ENCODE results near the gene TOP1.
"Not testable (repeated sequence)": the region's sequence is repeated elsewhere in the genome, so short reads cannot be mapped to it uniquely, and the experiment has no call there.

TOP1 gene

DNA sequence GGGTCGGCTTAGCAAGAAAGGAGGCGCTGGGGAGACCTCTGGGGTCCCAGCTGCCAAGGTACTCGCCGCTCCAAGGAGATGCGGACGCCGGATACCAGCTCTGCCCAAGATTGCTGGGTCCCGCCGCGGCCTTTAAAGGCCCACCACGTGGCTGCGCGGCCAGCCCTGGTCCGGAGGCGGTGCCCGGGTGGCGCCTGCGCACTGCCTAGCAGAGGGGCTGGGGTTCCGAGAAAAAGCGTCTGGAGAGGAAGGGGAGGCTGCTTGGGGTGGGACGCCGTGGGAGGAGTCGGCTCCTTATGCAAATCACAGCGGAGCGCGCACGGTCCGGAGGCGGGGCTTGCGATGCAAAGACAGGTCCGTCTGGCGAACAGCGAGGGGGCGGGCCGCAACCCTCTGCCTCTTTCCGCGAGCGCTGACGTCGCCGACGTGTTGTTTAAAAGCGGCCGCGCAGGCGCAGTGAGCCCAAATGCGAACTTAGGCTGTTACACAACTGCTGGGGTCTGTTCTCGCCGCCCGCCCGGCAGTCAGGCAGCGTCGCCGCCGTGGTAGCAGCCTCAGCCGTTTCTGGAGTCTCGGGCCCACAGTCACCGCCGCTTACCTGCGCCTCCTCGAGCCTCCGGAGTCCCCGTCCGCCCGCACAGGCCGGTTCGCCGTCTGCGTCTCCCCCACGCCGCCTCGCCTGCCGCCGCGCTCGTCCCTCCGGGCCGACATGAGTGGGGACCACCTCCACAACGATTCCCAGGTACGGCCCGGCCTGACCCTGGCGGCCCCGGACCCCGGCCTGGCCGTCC, at the start of gene TOP1:
TOP1 (plus strand) TSS at position 464 of the 791 bp plus-strand sequence; CDS start at position 710, 246 bp downstream.
- peak; percentile 100 for DNase-seq

GRCh38 chr20:40979247-40979646, 49.4 kb upstream of the TOP1 start:
- DNase-seq: no peak

DNA sequence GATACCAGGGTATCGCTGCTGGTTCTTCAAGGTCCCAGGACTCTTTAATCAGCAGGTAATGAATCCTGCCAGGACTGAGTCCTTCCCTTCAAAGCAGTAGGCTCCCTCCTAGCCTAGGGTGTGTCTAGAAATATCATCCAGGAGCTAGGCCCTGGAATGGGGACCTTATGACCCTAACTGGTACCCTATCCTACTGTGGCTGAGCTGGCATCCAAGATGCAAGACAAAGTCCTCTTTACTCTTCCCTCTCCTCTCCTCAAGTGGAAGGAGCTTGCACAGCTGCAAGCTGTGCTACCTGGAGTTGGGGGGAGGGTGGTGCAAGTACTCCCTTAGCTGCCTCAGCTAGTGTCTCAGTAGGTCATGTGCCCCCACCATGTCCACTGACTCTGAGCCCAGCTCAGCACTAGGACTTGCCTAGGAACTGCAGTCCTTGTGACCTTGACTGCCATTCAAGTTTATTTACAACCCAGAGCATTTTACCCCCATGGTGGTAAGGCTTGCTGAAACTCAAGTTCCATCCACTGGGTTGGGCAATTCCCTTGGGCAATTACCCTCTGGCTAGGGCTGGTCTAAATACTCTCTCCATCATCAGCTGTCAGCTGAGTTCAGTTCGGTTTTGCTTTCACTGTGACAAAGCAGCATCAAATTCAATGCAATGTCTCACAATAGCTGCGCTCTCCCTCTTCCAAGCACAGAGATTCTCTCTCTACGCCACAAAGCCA, 48.4 kb upstream of the TOP1 start:
- DNase-seq: no peak

DNA sequence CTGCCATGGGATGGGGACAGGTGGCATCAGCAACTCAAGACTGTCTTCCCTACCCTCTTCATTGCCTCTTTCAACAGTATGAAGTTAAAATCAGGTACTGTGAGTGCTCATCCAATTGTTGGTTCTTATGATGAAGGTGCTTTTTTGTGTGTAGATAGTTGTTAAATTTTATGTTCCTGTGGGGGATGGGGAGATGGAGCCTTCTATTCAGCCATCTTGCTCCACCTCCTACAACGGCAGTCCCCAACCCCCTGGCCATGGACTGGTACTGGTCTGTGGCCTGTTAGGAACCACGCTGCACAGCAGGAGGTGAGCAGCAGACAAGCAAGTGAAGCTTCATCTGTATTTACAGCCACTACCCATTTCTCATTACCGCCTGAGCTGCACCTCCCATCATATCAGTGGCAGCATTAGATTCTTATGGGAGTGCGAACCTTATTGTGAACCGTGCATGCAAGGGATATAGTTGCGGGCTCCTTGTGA, 47.8 kb upstream of the TOP1 start:
- no peak for DNase-seq

DNA sequence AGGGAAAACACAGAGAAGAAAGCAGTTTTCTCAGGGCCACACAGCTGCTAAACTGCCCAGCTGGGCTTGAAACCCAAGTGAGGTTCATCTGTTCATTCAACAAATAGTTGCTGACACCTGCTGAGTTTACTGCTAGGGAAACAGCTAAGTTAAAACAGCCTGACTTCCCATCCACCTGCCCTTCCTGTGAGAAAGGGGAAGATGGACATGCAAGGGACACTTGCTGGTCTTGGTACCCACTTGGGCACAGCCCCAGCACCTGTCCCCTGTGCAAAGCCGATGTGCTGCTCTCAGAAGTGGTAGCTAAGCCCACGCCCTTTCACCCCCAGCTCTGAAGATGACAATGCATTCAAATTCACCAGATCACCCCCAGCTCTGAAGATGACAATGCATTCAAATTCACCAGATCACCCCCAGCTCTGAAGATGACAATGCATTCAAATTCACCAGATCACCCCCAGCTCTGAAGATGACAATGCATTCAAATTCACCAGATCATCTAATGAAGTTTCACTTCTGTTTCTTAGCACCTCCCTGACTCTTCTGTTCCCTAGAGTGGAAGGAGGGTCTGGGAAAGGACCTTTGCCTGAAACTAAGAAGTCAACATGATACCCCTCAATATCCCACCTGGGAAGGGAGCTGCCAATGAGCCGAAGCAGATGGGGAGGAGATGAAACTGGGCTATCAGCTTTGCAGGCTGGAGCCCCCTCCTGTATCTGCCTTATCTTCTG, 46.0 kb upstream of the TOP1 start:
- DNase-seq: no peak

DNA sequence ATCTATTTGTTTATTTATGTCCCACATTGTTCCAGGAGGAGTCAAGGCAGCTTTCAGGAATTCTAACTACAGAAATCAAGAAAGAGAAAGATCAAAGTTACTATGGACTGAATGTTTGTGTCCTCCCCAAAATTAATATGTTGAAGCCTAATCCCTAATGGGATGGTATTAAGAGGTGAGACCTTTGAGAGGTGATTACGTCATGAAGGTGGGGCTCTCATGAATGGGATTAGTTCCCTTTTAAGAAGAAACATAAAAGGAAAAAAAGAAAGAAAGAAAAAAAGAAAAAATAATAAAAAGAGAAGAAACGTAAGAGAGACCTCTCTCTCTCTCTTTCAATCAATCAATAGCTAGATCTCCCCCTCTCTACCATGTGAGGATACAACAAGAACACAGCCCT, 44.7 kb upstream of the TOP1 start:
- no peak for DNase-seq

DNA sequence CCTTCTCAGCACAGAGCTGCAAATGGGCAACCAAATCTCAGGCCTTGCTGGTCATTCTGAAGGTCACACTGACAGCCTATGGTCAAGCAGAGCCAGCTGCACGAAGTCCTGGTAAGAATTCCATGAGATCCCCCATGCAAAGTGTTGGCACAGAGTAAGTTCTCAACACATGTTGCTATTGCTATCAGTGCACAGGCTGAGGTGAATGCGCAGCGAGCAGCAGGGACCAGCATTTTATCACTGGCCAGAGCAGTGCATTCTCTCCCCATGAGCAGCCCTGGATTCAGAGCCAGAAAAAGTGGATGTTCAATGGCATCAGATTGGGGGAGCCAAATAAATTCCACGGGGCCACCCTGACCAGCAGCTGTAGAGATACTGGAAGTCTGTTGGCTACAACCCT, 44.1 kb upstream of the TOP1 start:
- DNase-seq: no peak

GRCh38 chr20:40986774-40987173, 41.8 kb upstream of the TOP1 start:
- DNase-seq: no peak

DNA sequence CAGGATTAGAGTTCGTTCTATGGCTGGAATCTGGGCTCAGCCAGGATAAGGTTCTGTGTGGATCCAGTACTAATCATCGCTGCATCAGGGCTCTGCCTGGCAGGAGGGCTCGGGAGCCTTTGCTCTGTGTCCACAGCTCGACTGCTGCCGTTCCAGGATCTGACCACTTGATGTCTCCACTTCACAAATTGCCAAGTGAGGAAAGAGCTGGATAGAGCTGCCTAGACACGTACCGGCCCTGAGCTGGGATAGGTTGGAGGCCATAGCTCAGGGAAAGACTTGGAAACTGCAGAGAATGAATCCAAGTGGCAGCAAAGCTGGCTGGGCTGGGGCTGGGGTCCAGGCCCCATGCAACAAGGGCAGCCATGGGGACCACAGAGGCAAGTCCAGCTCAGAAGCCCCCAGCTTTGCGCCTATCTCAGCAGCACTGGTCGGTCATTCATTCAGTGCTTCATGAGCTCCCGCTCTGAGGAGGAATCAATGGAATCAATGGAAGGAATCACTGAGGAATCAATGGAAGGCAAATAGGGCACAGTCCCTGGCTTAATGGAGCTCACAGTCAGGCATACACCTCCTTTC, 38.0 kb upstream of the TOP1 start:
- peak; percentile 75 for DNase-seq

GRCh38 chr20:40991181-40991889, 37.3 kb upstream of the TOP1 start:
- DNase-seq: no peak

- no peak for DNase-seq
Measured at GRCh38 chr20:40992349-40993113, 36.1 kb upstream of the TOP1 start.

GRCh38 chr20:40993794-40994540, 34.7 kb upstream of the TOP1 start:
- DNase-seq: no peak

GRCh38 chr20:40996326-40996725, 32.3 kb upstream of the TOP1 start:
- DNase-seq: no peak

GRCh38 chr20:40997116-40997515, 31.5 kb upstream of the TOP1 start:
- DNase-seq: no peak

DNA sequence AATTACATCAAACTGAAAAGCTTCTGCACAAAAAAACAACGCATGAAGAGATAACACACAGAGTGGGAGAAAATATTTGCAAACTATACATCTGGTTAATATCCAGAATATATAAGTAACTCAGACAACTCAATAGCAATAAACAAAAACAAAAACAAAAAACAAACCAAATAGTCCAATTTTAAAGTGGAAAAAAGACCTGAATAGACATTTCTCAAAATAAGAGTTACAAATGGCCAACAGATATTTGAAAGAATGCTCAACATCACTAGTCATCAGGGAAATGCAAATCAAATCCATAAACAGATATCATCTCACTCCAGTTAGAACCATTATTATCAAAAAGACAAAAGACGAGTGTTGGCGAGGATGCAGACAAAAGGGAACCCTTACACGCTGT, 28.8 kb upstream of the TOP1 start:
- DNase-seq: no peak

DNA sequence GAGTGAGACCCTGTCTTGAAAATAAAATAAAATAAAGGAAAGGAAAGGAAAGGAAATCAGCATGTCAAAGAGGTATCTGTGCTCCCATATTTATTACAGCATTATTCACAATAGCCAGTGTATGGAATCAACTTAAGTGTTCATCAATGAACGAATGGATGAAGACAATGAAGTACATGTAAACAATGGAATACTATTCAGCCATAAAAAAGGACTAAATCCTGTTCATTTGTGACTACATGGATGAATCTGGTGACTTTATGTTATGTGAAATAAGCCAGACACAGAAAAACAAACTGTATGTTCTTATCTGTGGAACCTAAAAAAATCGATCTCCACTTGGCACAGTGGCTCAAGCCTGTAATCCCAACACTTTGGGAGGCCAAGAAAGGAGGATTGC, 28.0 kb upstream of the TOP1 start:
- DNase-seq: no peak

- no peak for DNase-seq
Measured at GRCh38 chr20:41001497-41001896, 27.1 kb upstream of the TOP1 start.

- no peak for DNase-seq
Measured at GRCh38 chr20:41002842-41003142, 25.8 kb upstream of the TOP1 start.

GRCh38 chr20:41003143-41003935, 25.3 kb upstream of the TOP1 start:
- DNase-seq: no peak

- not testable (repeated sequence) for DNase-seq
Measured at GRCh38 chr20:41003936-41004294, 24.7 kb upstream of the TOP1 start.

Measured in left hindlimb (tissue), 1 donor.